Measurements from ENCODE around the gene CCT6B.
"Not testable (repeated sequence)": the region's sequence is repeated elsewhere in the genome, so short reads cannot be mapped to it uniquely, and the experiment has no call there.

CCT6B gene

GRCh38 chr17:34979650-34980352 is 18.5 kb upstream of the CCT6B start:
- no peak for DNase-seq

GRCh38 chr17:34979153-34979552 is 17.9 kb upstream of the CCT6B start:
- no peak for DNase-seq

DNA sequence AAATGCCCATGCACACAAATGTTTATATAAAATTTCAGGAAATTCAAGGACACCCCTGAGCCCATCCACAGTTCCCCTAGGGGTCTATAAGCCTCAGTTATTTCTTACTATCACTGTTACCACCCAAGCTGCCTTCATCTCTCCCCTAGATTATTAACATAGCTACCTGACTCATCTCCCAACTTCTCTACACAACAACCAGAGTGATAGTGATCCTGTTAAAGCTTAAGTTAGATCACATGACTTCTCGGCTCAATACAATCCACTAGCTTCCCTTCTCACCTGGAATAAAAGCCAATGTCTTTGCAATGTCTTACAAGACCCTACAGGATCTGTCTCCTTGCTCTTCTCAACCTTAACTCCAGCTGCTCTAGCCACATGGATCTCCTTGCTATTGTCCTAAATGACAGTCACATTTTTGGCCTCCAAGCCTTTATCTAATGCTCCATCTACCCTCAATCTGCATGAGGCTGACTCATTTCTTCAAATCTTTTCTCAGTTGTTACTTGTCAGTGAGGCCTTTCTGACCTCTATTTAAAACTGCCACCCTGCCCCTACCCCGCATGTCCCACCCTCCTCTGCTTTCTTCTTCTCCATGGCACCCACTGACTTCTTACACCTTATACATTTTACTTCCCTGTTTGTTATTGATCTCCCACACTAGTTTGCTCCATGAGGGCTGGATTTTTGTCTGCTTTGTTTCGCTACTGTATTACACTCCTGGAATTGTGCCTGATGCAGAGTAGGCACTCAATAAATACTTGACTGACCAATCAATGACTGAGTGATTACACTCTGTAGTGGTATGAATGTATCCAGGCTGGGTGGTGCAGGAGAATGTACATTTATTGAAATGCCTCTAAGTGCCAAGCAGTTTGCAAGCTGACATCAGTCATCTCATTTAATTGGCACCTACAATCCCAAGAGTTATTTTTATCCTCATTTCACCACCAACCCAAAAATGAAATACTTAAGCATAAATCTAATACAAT is 13.8 kb upstream of the CCT6B start:
- peak in 1 of 5 experiments; percentile 92 for DNase-seq

- DNase-seq: peak in 1 of 5 experiments; percentile 45
Measured at GRCh38 chr17:34974179-34974578, 12.9 kb upstream of the CCT6B start.

DNA sequence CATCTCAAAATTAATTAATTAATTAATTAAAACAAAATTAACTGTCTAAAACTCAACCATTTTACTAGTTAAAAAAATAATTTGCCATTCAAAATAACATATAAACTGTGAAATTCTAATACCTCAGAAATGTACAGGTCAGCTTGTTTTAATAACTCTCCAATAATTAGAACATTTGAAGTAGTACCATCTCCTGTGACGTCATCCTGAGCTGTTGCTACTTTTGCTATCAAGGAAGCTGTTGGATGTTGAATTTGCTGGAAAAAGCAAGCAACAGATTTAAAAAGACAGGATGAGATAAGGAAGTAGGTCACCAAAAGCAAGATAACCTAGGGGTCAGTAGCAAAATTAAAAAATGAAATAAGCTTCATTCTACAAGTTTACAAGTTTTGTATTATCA is 2.8 kb downstream of the CCT6B start:
- no peak for DNase-seq

DNA sequence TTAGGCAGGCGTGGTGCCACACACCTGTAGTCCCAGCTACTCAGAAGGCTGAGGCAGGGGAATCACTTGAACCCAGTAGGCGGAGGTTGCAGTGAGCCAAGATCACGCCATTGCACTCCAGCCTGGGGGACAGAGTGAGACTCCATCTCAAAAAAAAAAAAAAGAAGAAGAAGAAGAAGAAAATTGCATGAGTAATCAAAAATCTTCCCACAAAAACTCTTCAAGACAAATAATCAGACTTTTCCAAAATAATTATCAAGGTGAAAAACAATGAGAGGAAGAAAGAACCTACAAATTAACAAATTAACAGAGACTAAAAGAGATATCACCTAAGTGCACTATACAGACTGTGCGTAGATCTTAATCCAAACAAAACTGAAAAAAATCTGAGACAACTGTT is 10.5 kb downstream of the CCT6B start:
- DNase-seq: not testable (repeated sequence)

- DNase-seq: no peak
Measured at GRCh38 chr17:34930283-34930682, 31.0 kb downstream of the CCT6B start.

- peak in 1 of 5 experiments; percentile 10 for DNase-seq
Measured at GRCh38 chr17:34926661-34927060, 34.6 kb downstream of the CCT6B start.

- no peak for DNase-seq
Measured at GRCh38 chr17:34920676-34921075, 40.6 kb downstream of the CCT6B start.

- DNase-seq: no peak
Measured at GRCh38 chr17:34917381-34917780, 43.9 kb downstream of the CCT6B start.

DNA sequence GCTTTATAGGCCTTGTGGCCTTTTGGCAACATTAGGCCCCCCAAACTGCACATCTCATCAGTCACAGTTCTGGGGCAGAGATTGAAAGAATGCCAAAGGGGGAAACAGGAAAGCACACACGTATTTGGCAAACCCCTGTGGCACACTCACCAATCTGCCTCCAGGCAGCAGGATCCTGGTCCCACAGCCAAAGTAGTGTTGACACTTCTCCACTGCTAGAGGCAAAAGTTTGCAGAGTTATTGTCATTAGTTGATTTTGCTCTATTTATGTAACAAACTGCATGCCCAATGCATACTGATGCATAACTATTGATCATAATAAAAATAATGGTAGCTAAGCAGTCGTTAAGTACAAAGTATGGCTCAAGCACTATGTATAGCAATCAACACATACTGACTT is 45.1 kb downstream of the CCT6B start:
- DNase-seq: no peak

GRCh38 chr17:34913001-34913400 is 48.3 kb downstream of the CCT6B start:
- DNase-seq: no peak

DNA sequence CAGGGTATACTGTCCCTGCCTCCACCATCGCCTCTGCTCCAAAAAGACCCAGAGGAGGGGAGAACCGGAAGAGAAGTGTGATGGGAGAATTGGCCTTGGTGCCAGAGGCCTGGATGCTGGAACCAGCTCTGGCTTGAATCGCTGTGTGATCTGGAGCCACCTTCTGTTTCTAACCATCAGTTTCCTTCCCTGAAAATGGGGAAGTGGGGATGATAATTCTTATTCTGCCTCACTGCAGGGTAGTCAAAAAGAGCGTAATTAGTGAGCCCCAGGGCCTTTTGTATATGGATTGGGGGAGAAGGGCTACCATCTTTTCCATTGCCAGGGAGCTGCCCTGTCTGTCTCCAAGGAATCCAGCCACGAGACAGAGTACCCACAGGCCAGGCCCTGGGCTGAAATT is 52.2 kb downstream of the CCT6B start:
- DNase-seq: no peak

DNA sequence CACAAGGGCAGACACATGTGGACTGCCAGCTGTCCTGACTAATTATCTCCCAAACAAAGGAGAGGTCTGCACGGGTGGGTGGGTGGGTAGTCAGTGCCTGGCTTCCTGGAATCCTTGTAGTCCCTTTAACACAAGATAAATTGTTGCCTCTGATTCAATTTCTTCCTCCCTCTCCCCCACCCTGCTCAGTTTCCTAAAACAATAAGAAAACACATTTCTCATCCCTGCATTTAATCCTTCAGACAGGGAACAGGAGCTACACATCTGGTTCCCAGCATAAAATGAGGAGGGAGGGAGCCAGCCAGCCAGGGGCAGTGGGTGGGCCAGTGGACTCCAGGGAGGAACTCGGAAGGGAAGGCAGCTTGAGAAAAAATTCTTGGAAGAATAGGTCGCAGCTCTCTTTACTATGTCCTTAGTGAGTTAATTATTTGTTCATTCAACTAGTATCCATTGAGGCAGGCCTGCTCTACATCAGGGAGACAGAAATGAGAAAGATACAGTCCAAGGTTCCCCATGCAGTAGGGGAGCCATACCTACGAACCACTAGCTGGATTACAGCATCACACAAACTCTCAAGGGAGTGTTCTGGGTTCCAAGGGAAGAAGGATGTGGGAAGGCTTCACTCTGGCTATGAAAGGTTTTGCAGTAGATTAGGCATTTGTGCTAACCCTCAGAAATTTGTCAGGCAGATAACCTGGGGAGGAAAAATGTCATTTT is 58.3 kb downstream of the CCT6B start:
- no peak for DNase-seq

- DNase-seq: no peak
Measured at GRCh38 chr17:34899643-34900291, 61.5 kb downstream of the CCT6B start.

DNA sequence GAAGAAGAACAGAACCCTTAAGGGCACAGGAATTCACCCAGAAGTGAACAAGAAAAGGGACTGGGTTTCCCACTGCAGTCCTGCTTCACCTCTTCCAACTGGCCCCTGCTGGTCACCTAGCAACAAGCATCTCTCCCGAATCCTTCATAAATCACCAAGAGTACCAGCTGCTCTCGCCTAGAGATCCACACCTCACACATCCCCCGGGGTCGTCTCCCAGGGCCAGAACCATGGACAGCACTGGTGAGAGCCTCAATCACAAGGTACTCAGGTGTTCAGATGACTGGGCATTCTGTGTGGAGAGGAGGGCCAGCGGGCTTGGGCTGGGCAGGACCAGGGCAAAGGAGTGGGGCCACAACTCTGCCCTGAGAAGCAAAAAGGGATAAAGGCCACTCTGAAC is 65.9 kb downstream of the CCT6B start:
- DNase-seq: no peak

DNA sequence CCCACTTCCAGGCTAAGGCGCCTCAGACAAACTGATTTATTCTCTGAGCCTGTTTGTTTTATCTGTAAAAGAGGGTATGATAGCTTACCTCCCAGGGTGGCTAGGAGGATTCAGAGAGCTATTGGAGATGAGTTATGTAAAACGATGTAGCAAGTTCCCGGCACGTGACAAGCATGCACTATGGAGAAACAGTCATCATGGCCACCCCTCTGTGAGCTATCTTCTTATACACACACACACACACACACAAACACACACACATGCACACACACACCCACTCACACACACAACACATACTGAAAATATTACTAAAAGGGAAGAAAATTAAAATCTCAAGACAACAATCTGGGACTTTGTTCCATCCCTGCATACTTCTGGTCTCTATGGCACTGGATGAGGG is 66.3 kb downstream of the CCT6B start:
- no peak for DNase-seq

GRCh38 chr17:34892461-34893249 is 68.6 kb downstream of the CCT6B start:
- DNase-seq: peak in 1 of 5 experiments; percentile 8

DNA sequence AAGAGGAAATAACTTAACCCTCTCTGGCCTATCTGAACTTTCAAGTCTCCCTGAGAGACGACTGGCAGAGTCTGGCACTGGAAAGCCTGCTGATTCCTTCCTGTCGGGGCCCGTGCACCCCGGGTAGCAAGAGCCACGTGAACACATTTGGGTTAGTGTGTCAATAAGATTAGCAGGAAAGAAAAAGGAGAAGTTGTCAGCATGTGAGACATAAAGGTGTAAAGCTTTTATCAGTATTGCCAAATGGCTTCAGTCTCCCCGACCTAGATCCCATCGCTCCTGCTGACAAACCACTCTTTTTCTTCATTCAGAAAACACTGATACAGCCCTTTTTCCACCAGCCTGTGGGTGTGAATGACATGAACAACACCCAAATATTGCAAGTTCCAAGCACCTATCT is 74.4 kb downstream of the CCT6B start:
- no peak for DNase-seq

DNA sequence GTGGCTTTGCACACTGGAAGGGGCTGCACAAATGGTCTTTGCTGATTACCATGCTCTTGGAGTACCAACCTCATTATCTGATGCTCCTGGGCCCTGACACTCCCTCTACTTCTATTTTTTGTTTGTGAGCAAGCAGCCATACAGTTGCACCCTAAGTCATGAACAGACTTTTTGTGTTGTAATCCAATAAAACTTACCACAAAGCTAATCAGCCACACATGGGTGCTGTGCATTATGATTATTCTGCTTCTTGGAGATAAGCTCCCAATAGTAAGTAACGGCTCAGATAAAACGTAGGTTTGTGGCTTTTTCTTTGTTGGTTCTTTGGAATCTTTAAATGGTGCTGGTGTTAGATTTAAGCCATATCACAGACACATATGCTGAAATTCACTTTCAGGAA is 76.2 kb downstream of the CCT6B start:
- DNase-seq: no peak

DNA sequence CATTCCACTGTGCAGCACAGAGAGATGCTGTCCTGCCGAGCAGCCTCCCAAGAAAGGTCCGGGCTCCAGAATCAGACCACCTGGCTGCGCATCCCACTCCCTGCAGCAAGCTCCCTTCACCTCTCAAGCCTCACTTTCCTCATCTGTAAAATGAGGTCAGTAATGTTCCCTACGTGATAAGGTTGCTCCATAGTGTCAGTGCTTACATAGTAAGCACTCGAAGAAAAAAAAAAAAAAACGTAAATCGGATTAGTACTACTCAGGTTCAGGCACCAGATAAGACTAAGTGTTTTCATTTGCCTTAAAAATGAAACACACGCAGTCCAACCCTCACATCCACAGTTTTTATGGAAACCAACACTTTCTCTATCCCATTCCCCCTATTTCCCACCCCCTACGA is 76.7 kb downstream of the CCT6B start:
- DNase-seq: no peak

All from T-helper 2 cell (primary cell).